Osteoblast (primary cell): ENCODE measurements around the gene SDR42E2. TPM values are rescaled to one million over a fixed set of nuclear protein-coding genes. Genes with fewer than 3 reads are reported as not detected.
"Not testable (repeated sequence)": the region's sequence is repeated elsewhere in the genome, so short reads cannot be mapped to it uniquely, and the experiment has no call there.

Source experiments
- DNase-seq: peaks from one replicate; pipeline ENCODE4 v3.0.0; 2011; ENCODE audit warnings: low spot score, mixed read lengths; ENCODE audit not compliant: insufficient read length; ENCODE audit errors: missing footprints
- H2AFZ ChIP-seq: 2 replicates; pipeline ENCODE4 v1.6.0; 2011; ENCODE audit warnings: mild to moderate bottlenecking, low read length
- H3K27ac ChIP-seq: 2 replicates; pipeline ENCODE4 v1.5.1; 2011; ENCODE audit warnings: mild to moderate bottlenecking, low read depth, low read length, moderate library complexity
- H3K27me3 ChIP-seq: 2 replicates; pipeline ENCODE4 v1.6.0; 2012; ENCODE audit warnings: mild to moderate bottlenecking, control low read depth, inconsistent platforms, low read length, moderate library complexity; ENCODE audit not compliant: insufficient read depth
- H3K36me3 ChIP-seq: 2 replicates; pipeline ENCODE4 v1.5.1; 2011; ENCODE audit warnings: mild to moderate bottlenecking, low read length, control low read depth, moderate library complexity; ENCODE audit not compliant: insufficient read depth
- H3K4me1 ChIP-seq: 2 replicates; pipeline ENCODE4 v1.5.1; 2011; ENCODE audit warnings: mild to moderate bottlenecking, low read length, control low read depth, moderate library complexity; ENCODE audit not compliant: insufficient read depth
- H3K4me2 ChIP-seq: 2 replicates; pipeline ENCODE4 v1.6.0; 2011; ENCODE audit warnings: mild to moderate bottlenecking, low read length; ENCODE audit not compliant: insufficient read depth
- H3K4me3 ChIP-seq: fragments of 200-600 bp; sonication (generic); 3 replicates; pipeline ENCODE4 v1.5.1; 2012; ENCODE audit warnings: mild to moderate bottlenecking, low read length, inconsistent platforms; ENCODE audit not compliant: insufficient read depth
- H3K79me2 ChIP-seq: 2 replicates; pipeline ENCODE4 v1.6.0; 2012; ENCODE audit warnings: mild to moderate bottlenecking, low read length, control low read depth, inconsistent platforms; ENCODE audit not compliant: insufficient read depth
- H3K9me3 ChIP-seq: 2 replicates; pipeline ENCODE4 v1.5.1; 2011; ENCODE audit warnings: low read depth, low read length, control low read depth
- H4K20me1 ChIP-seq: 2 replicates; pipeline ENCODE4 v1.6.0; 2012; ENCODE audit warnings: mild to moderate bottlenecking, low read length, control low read depth; ENCODE audit not compliant: insufficient read depth
- total RNA-seq: library from RNA; depleted of rRNA; stranded (reverse); fragments of >200 nt; gene quantifications from 2 replicates; pipeline ENCODE4 v1.2.3, GENCODE V29; 2012
- TF ChIP-seq, protein P1 (sequence below): IDR thresholded peaks from 2 replicates; pipeline ENCODE4 v1.5.1; 2011; ENCODE audit warnings: mild to moderate bottlenecking, low read depth, low read length, moderate library complexity; ENCODE audit errors: extremely low read depth

The SDR42E2 gene
- total RNA-seq, 1 donor, result not detected

DNA sequence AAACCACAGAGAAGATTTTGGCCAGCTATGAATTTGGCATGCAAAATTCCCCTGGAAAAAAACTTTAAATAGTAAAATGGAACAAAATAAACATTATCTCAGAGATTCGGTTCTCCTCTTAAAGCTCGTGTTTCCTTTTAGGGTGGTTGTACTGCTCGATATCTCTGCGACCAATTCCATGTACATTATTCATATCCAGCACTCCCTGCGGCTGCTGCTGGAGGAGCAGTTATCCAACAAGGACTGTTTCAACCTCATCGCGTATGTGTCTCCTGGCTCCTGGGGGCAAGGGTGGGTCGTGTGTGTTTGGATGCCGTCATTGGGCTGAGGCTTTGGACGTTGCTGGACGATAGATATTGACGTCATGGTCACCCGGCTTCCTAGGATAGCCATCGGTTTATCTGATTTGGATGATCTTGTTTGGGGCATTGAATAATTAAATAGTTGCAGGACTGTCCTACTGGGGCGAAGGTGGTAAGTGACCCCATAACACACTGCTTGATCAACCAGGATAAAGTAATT lies 36.2 kb upstream of the SDR42E2 start:
- H3K27ac ChIP-seq, result no peak overlapping the region
- TF ChIP-seq, protein P1, sequence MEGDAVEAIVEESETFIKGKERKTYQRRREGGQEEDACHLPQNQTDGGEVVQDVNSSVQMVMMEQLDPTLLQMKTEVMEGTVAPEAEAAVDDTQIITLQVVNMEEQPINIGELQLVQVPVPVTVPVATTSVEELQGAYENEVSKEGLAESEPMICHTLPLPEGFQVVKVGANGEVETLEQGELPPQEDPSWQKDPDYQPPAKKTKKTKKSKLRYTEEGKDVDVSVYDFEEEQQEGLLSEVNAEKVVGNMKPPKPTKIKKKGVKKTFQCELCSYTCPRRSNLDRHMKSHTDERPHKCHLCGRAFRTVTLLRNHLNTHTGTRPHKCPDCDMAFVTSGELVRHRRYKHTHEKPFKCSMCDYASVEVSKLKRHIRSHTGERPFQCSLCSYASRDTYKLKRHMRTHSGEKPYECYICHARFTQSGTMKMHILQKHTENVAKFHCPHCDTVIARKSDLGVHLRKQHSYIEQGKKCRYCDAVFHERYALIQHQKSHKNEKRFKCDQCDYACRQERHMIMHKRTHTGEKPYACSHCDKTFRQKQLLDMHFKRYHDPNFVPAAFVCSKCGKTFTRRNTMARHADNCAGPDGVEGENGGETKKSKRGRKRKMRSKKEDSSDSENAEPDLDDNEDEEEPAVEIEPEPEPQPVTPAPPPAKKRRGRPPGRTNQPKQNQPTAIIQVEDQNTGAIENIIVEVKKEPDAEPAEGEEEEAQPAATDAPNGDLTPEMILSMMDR, result no peak
- peak overlapping the region; percentile 54 for H3K4me2 ChIP-seq
- H3K79me2 ChIP-seq, result no peaks in the 10 kb centered on the region
- H4K20me1 ChIP-seq, result no peaks in the 10 kb centered on the region
- H3K9me3 ChIP-seq, result no peaks in the 10 kb centered on the region
- H3K4me3 ChIP-seq, result peak overlapping the region; percentile 38
- DNase-seq, result peak; percentile 88
- H3K27me3 ChIP-seq, result no peaks in the 10 kb centered on the region
- peaks cover 5% of the 10 kb centered on the region for H3K4me1 ChIP-seq
- peak overlapping the region; percentile 51 for H2AFZ ChIP-seq
- H3K36me3 ChIP-seq, result no peaks in the 10 kb centered on the region

DNA sequence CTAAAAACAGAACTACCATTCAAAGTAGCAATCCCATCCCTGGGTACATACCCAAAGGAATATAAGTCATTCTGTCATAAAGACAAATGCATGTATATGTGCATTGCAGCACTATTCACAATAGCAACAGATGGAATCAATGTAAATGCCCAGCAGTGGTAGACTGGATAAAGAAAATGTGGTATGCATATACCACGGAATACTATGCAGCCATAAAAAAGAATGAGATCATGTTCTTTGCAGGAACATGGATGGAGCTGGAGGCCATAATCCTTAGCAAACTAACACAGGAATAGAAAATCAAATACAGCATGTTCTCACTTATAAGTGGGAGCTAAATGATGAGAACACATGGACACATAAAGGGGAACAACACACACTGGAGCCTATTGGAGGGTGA lies 33.8 kb upstream of the SDR42E2 start:
- not testable (repeated sequence) for DNase-seq, H3K4me1 ChIP-seq, H4K20me1 ChIP-seq, H3K4me2 ChIP-seq, H2AFZ ChIP-seq, H3K27ac ChIP-seq, H3K4me3 ChIP-seq, H3K36me3 ChIP-seq, H3K79me2 ChIP-seq, H3K9me3 ChIP-seq, H3K27me3 ChIP-seq

DNA sequence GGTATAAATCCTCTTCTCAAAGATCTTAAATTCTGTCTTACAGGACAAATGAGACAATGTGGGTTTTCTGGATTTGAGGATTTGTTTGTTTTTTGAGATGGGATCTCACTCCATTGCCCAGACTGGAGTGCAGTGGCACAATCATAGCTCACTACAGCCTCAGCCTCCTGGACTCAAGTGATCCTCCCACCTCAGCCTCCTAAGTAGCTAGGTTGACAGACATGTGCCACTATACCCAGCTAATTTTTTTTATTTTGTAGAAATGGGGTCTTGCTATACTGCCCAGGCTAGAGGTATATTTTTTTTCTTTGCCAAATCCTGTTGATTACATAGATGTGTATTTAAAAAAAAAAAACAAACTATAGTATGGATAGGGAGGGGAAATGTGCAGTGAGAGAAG lies 31.8 kb upstream of the SDR42E2 start:
- DNase-seq, result no peak
- no peak overlapping the region for H3K4me3 ChIP-seq
- H2AFZ ChIP-seq, result no peak overlapping the region
- no peaks in the 10 kb centered on the region for H3K79me2 ChIP-seq
- H4K20me1 ChIP-seq, result no peaks in the 10 kb centered on the region
- H3K9me3 ChIP-seq, result no peaks in the 10 kb centered on the region
- no peaks in the 10 kb centered on the region for H3K36me3 ChIP-seq
- peaks cover 5% of the 10 kb centered on the region for H3K4me1 ChIP-seq
- TF ChIP-seq, protein P1, result no peak
- H3K27me3 ChIP-seq, result no peaks in the 10 kb centered on the region
- H3K27ac ChIP-seq, result no peak overlapping the region
- H3K4me2 ChIP-seq, result no peak overlapping the region

DNA sequence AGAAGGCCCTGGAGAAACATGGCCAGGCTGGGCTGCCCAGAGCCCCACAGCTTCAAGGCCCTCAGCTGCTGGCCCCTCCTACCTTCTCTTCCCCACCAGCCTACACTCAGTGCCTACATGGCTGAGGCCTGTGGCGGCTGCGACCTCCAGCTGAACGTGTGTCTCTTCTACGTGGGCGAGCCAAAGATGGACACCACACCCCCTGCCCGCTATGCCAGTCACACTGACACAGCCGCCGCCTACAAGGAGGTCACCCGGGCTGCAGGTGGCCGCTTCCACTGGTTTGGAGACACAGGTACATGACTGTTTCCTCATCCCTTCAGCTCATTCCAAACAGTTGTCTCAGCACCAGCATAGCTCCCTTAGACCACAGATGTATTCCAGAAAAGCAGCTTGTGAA lies 29.5 kb upstream of the SDR42E2 start:
- TF ChIP-seq, protein P1, result no peak
- Histone ChIP-seq H3K79me2 (no peaks in the 10 kb centered on the region), H3K27me3 (no peaks in the 10 kb centered on the region), H4K20me1 (no peaks in the 10 kb centered on the region), H2AFZ (no peak overlapping the region), H3K27ac (no peak overlapping the region), H3K4me2 (no peak overlapping the region), H3K9me3 (no peaks in the 10 kb centered on the region), H3K36me3 (no peaks in the 10 kb centered on the region), H3K4me3 (no peak overlapping the region), H3K4me1 (no peaks in the 10 kb centered on the region)
- DNase-seq, result no peak

DNA sequence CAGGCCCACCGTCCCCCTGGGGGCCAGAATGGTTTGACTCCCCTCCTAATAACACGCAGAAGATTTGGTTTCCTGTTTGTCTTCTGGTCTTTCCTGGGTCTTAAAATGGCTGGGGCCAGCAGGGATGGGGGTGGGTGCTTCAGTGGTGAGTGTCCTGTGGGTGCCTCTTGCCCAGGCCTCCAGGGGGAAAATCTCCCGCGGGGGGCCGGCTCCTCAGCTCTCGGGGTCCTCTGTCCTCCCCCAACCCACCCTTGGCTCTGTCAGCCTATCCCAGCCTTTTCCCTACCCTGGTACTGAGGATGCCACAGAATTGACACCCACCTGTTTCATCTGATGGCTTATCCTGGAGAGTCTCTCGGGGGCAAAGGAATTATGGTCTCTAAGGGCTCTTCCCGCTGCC lies 23.8 kb upstream of the SDR42E2 start:
- Histone ChIP-seq H3K4me2 (no peak overlapping the region), H3K27ac (no peak overlapping the region), H3K27me3 (peaks cover 3% of the 10 kb centered on the region), H3K36me3 (no peaks in the 10 kb centered on the region), H3K79me2 (no peaks in the 10 kb centered on the region), H3K4me3 (no peak overlapping the region), H3K4me1 (no peaks in the 10 kb centered on the region), H3K9me3 (no peaks in the 10 kb centered on the region), H2AFZ (no peak overlapping the region), H4K20me1 (no peaks in the 10 kb centered on the region)
- TF ChIP-seq, protein P1, result no peak
- DNase-seq, result no peak
